ENCODE measurements around the gene CSTF1.

The CSTF1 gene

GRCh38 chr20:56362833-56363413 lies 29.5 kb upstream of the CSTF1 start:
- Histone ChIP-seq H3K9me3 (ENCODE audit: severe bottlenecking) (no peaks in the 10 kb centered on the region), H3K27me3 (ENCODE audit: insufficient read depth, low read depth, severe bottlenecking) (no peaks in the 10 kb centered on the region), H3K27ac (no peak overlapping the region), H3K36me3 (no peaks in the 10 kb centered on the region; the same call in 1 of the 2 replicates), H3K4me3 (ENCODE audit: low read depth, low read length) (no peak overlapping the region)
- TF ChIP-seq CTCF (IDR thresholded peaks at IDR 0.05; ENCODE audit: low read depth, low read length): no peak
- DNase-seq: peak; percentile 16

DNA sequence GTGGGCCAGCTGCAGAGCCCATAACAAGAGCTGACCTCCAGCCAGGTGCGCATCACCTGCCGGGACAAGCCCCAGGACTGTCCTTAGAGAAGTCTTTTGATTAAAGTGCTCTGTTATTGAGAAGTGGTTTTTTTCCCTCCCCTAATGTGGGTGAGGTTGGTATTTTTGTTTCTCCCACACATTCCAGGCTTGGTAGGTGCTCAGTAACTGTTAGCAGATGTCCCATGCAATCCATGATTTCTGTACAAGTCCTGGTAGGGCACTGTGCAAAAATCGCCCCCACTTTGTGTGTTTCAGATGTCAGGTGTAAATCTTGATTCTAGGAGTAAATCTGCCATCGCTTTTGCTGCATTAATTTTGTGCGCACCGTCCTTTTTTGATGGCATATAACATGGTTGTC lies 29.0 kb upstream of the CSTF1 start:
- DNase-seq: no peak
- H3K27ac ChIP-seq: no peak overlapping the region
- no peak for TF ChIP-seq CTCF (IDR thresholded peaks at IDR 0.05; ENCODE audit: low read depth, low read length)
- no peaks in the 10 kb centered on the region; the same call in 1 of the 2 replicates for H3K36me3 ChIP-seq
- no peak overlapping the region for H3K4me3 ChIP-seq (ENCODE audit: low read depth, low read length)
- H3K27me3 ChIP-seq (ENCODE audit: insufficient read depth, low read depth, severe bottlenecking): no peaks in the 10 kb centered on the region
- no peaks in the 10 kb centered on the region for H3K9me3 ChIP-seq (ENCODE audit: severe bottlenecking)

- peaks cover 48% of the 10 kb centered on the region for H3K36me3 ChIP-seq
- no peak for DNase-seq
- no peak overlapping the region for H3K27ac ChIP-seq
- no peak overlapping the region for H3K4me3 ChIP-seq (ENCODE audit: low read depth, low read length)
- no peaks in the 10 kb centered on the region for H3K27me3 ChIP-seq (ENCODE audit: insufficient read depth, low read depth, severe bottlenecking)
- TF ChIP-seq CTCF (IDR thresholded peaks at IDR 0.05; ENCODE audit: low read depth, low read length): no peak
- no peaks in the 10 kb centered on the region for H3K9me3 ChIP-seq (ENCODE audit: severe bottlenecking)
These were observed 23.9 kb upstream of the CSTF1 start for GRCh38 chr20:56368351-56369134.

GRCh38 chr20:56369179-56369578 lies 23.3 kb upstream of the CSTF1 start:
- H3K4me3 ChIP-seq (ENCODE audit: low read depth, low read length): no peak overlapping the region
- peaks cover 54% of the 10 kb centered on the region for H3K36me3 ChIP-seq
- H3K27ac ChIP-seq: no peak overlapping the region; the same call in 1 of the 2 replicates
- no peaks in the 10 kb centered on the region for H3K27me3 ChIP-seq (ENCODE audit: insufficient read depth, low read depth, severe bottlenecking)
- no peak for TF ChIP-seq CTCF (IDR thresholded peaks at IDR 0.05; ENCODE audit: low read depth, low read length)
- H3K9me3 ChIP-seq (ENCODE audit: severe bottlenecking): no peaks in the 10 kb centered on the region
- DNase-seq: no peak

- DNase-seq: no peak
- Histone ChIP-seq H3K27ac (no peak overlapping the region), H3K36me3 (peaks cover 79% of the 10 kb centered on the region), H3K4me3 (ENCODE audit: low read depth, low read length) (no peak overlapping the region), H3K27me3 (ENCODE audit: insufficient read depth, low read depth, severe bottlenecking) (no peaks in the 10 kb centered on the region), H3K9me3 (ENCODE audit: severe bottlenecking) (no peaks in the 10 kb centered on the region)
- TF ChIP-seq CTCF (IDR thresholded peaks at IDR 0.05; ENCODE audit: low read depth, low read length): no peak
These were observed 20.5 kb upstream of the CSTF1 start for GRCh38 chr20:56371977-56372376.

Data from WERI-Rb-1 (cell line).